DOHH2 (cell line): ENCODE measurements around the gene GPRC5A.

Experiments
- H3F3A ChIP-seq: fragments of 200-600 bp; sonication (generic), shearing (Covaris generic); 2 replicates; pipeline ENCODE4 v1.6.0; 2016; ENCODE audit warnings: antibody characterized with exemption, mild to moderate bottlenecking; ENCODE audit not compliant: control insufficient read depth, insufficient read depth
- H3K27ac ChIP-seq: fragments of 200-600 bp; sonication (generic); 2 replicates; pipeline ENCODE4 v1.5.1; 2014; ENCODE audit warnings: low read depth, mild to moderate bottlenecking, low read length, moderate library complexity
- H3K27me3 ChIP-seq: fragments of 200-600 bp; sonication (generic); 2 replicates; pipeline ENCODE4 v1.6.1; 2014; ENCODE audit warnings: mild to moderate bottlenecking, low read length, mixed read lengths; ENCODE audit not compliant: control insufficient read depth
- H3K36me3 ChIP-seq: fragments of 200-600 bp; sonication (generic); 2 replicates; pipeline ENCODE4 v1.6.1; 2014; ENCODE audit warnings: mild to moderate bottlenecking, low read length, moderate library complexity, mixed read lengths; ENCODE audit not compliant: control insufficient read depth
- H3K4me1 ChIP-seq: fragments of 200-600 bp; sonication (generic); 2 replicates; pipeline ENCODE4 v1.6.1; 2014; ENCODE audit warnings: mild to moderate bottlenecking, low read length, mixed read lengths; ENCODE audit not compliant: control insufficient read depth
- H3K4me2 ChIP-seq: fragments of 200-600 bp; sonication (generic); 2 replicates; pipeline ENCODE4 v1.6.0; 2014; ENCODE audit warnings: mild to moderate bottlenecking, low read length, moderate library complexity
- H3K4me3 ChIP-seq: fragments of 200-600 bp; sonication (generic); 2 replicates; pipeline ENCODE4 v1.5.1; 2014; ENCODE audit warnings: mild to moderate bottlenecking, low read length, mixed read lengths
- H3K79me2 ChIP-seq: fragments of 200-600 bp; sonication (generic); 2 replicates; pipeline ENCODE4 v1.6.1; 2014; ENCODE audit warnings: mild to moderate bottlenecking, low read length, mixed read lengths; ENCODE audit not compliant: control insufficient read depth
- H3K9me2 ChIP-seq: fragments of 200-600 bp; sonication (generic); replicated peaks from 2 replicates; pipeline ENCODE4 v1.6.1; 2014; ENCODE audit warnings: mild to moderate bottlenecking, low read length, mixed read lengths; ENCODE audit not compliant: control insufficient read depth
- H3K9me3 ChIP-seq: fragments of 200-600 bp; sonication (generic); 2 replicates; pipeline ENCODE4 v1.6.1; 2014; ENCODE audit warnings: antibody characterized with exemption, low read length, mixed read lengths; ENCODE audit not compliant: control insufficient read depth, insufficient read depth
- H4K20me1 ChIP-seq: fragments of 200-600 bp; sonication (generic); 2 replicates; pipeline ENCODE4 v1.6.0; 2014; ENCODE audit warnings: low read depth, mild to moderate bottlenecking, antibody characterized with exemption, low read length, moderate library complexity; ENCODE audit not compliant: control insufficient read depth, insufficient read depth
- CTCF ChIP-seq: fragments of 200-600 bp; sonication (generic); IDR thresholded peaks from one replicate; pipeline ENCODE4 v1.5.1; 2014; ENCODE audit warnings: antibody characterized with exemption, mild to moderate bottlenecking, low read depth, low read length; ENCODE audit not compliant: poor library complexity, severe bottlenecking
- EZH2phosphoT487 ChIP-seq: fragments of 200-600 bp; sonication (generic); IDR thresholded peaks from 2 replicates; pipeline ENCODE4 v1.6.1; 2017; ENCODE audit warnings: borderline replicate concordance, mild to moderate bottlenecking, antibody characterized with exemption, low read length, moderate library complexity, mixed read lengths

GPRC5A gene

GRCh38 chr12:12877781-12878455 is 13.4 kb upstream of the GPRC5A start:
- TF ChIP-seq EZH2phosphoT487: no peak
- no peak for TF ChIP-seq CTCF
- H3K4me2 ChIP-seq: no peak overlapping the region
- no peaks in the 10 kb centered on the region for H3K79me2 ChIP-seq
- H3F3A ChIP-seq: no peaks in the 10 kb centered on the region
- H3K27ac ChIP-seq: no peak overlapping the region
- H3K9me2 ChIP-seq: no peaks in the 10 kb centered on the region
- H3K4me1 ChIP-seq: peaks cover 4% of the 10 kb centered on the region
- H3K27me3 ChIP-seq: no peaks in the 10 kb centered on the region
- H3K9me3 ChIP-seq: no peaks in the 10 kb centered on the region
- no peak overlapping the region for H3K4me3 ChIP-seq
- H3K36me3 ChIP-seq: no peaks in the 10 kb centered on the region
- no peaks in the 10 kb centered on the region for H4K20me1 ChIP-seq

GRCh38 chr12:12880537-12880936 is 10.8 kb upstream of the GPRC5A start:
- H3K79me2 ChIP-seq: no peaks in the 10 kb centered on the region
- H3K4me3 ChIP-seq: no peak overlapping the region
- no peaks in the 10 kb centered on the region for H4K20me1 ChIP-seq
- no peaks in the 10 kb centered on the region for H3K9me3 ChIP-seq
- H3K9me2 ChIP-seq: no peaks in the 10 kb centered on the region
- H3K27ac ChIP-seq: no peak overlapping the region
- H3K4me1 ChIP-seq: no peaks in the 10 kb centered on the region
- no peaks in the 10 kb centered on the region for H3K36me3 ChIP-seq
- no peaks in the 10 kb centered on the region for H3K27me3 ChIP-seq
- TF ChIP-seq CTCF (no peak), EZH2phosphoT487 (no peak)
- H3K4me2 ChIP-seq: no peak overlapping the region
- no peaks in the 10 kb centered on the region for H3F3A ChIP-seq

GRCh38 chr12:12881151-12881909 is 10.0 kb upstream of the GPRC5A start:
- no peaks in the 10 kb centered on the region for H3K27me3 ChIP-seq
- no peaks in the 10 kb centered on the region for H3K4me1 ChIP-seq
- H3K9me3 ChIP-seq: no peaks in the 10 kb centered on the region
- no peak overlapping the region for H3K4me2 ChIP-seq
- no peaks in the 10 kb centered on the region for H3K36me3 ChIP-seq
- no peaks in the 10 kb centered on the region for H3K9me2 ChIP-seq
- H3F3A ChIP-seq: no peaks in the 10 kb centered on the region
- H3K27ac ChIP-seq: no peak overlapping the region
- TF ChIP-seq EZH2phosphoT487 (no peak), CTCF (no peak)
- no peak overlapping the region for H3K4me3 ChIP-seq
- no peaks in the 10 kb centered on the region for H3K79me2 ChIP-seq
- no peaks in the 10 kb centered on the region for H4K20me1 ChIP-seq
